ENCODE data around the gene COL28A1. TPM values are rescaled to one million over a fixed set of nuclear protein-coding genes. Genes with fewer than 3 reads are reported as not detected.

Gene COL28A1
- total and polyA plus RNA-seq, 2 experiments from 2014 or later: 0.31 to 0.70 TPM

GRCh38 chr7:7323352-7323751, 212.3 kb downstream of the COL28A1 start (continued):
- TF ChIP-seq CTCF (conservative IDR thresholded peaks at IDR 0.05; ENCODE audit: low read depth in 2 of 2) (no peak), ETS1 (IDR thresholded peaks at IDR 0.05) (no peak), CREB1 (CRISPR knock-in tag; IDR thresholded peaks at IDR 0.05; ENCODE audit: low read depth) (no peak), STAT1 (IDR thresholded peaks at IDR 0.05; ENCODE audit: unreplicated experiment) (no peak), ZNF114 (CRISPR knock-in tag; IDR thresholded peaks at IDR 0.05) (no peak), POLR2AphosphoS5 (IDR thresholded peaks at IDR 0.05; ENCODE audit: low read depth) (no peak)

DNA sequence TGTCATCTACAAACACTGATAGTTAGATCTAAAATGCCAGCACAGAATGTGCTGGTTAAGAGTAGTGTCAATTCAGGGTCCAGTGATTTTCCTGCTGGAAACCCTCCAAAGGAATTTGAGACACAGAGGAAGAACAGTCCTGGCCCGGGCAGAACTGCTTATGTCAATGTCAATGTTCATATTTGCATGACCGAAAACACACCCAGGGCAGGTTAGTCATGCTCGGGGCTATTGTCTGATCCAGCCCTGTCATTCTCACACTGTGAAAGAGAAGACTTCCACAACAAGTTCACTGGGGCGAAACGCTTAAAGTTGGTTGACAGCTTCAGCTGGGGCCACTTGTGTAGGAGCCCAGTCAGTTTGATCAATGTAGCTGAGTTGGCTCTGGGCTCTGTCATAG, 214.0 kb downstream of the COL28A1 start:
- no peaks in the 10 kb centered on the region for H3F3A ChIP-seq (replicated peaks; ENCODE audit: low read depth)
- Mint-ChIP-seq H3K4me3 (no peak overlapping the region), H3K36me3 (ENCODE audit: low read depth) (no peaks in the 10 kb centered on the region; the same call in 2 of the 3 replicates), H3K4me1 (peaks cover 4% of the 10 kb centered on the region; the same call in 2 of the 3 replicates), H3K9me3 (no peaks in the 10 kb centered on the region), H3K27me3 (ENCODE audit: insufficient read depth, low read depth, poor library complexity) (peaks cover 1% of the 10 kb centered on the region), H3K27ac (no peak overlapping the region)
- no peak overlapping the region for H3K27ac ChIP-seq (ENCODE audit: low read depth)
- no peak for TF ChIP-seq EZH2phosphoT487 (IDR thresholded peaks at IDR 0.05; ENCODE audit: unreplicated experiment)
- TF ChIP-seq ZNF331 (CRISPR knock-in tag; IDR thresholded peaks at IDR 0.05; ENCODE audit: low read depth): no peak
- TF ChIP-seq POLR2AphosphoS5 (IDR thresholded peaks at IDR 0.05; ENCODE audit: low read depth): no peak
- TF ChIP-seq NANOG (IDR thresholded peaks at IDR 0.05; ENCODE audit: borderline replicate concordance): no peak
- no peak for TF ChIP-seq CTCF (conservative IDR thresholded peaks at IDR 0.05; ENCODE audit: low read depth in 2 of 2)
- H4K20me1 ChIP-seq (replicated peaks; ENCODE audit: insufficient read depth): no peaks in the 10 kb centered on the region
- no peaks in the 10 kb centered on the region for H3K27me3 ChIP-seq (ENCODE audit: insufficient read depth)
- no peak overlapping the region for H2AFZ ChIP-seq
- no peak overlapping the region for H3K4me2 ChIP-seq
- no peak overlapping the region for H3K4me3 ChIP-seq
- no peaks in the 10 kb centered on the region for H3K79me2 ChIP-seq (replicated peaks; ENCODE audit: insufficient read depth)
- H3K9me2 ChIP-seq (ENCODE audit: insufficient read depth): peaks cover 12% of the 10 kb centered on the region; the same call in 1 of the 2 replicates
- DNase-seq (ENCODE audit: low spot score) (no peak), ATAC-seq (no peak)
- H3K36me3 ChIP-seq (ENCODE audit: insufficient read depth): no peaks in the 10 kb centered on the region
- H3K4me1 ChIP-seq (ENCODE audit: insufficient read depth): no peaks in the 10 kb centered on the region
